PC-3 (cell line): ENCODE data around the gene CHODL.

Experiments
- CTCF ChIP-seq: fragments of 300-600 bp; sonication (generic); conservative IDR thresholded peaks from 2 replicates; pipeline ENCODE4 v1.5.1; 2017; ENCODE audit warnings: antibody characterized with exemption, low read depth, mild to moderate bottlenecking, low read length
- EZH2 ChIP-seq: fragments of 300-600 bp; sonication (generic); IDR thresholded peaks from one replicate; pipeline ENCODE4 v1.6.1; 2017; ENCODE audit warnings: antibody characterized with exemption, mild to moderate bottlenecking, low read length; ENCODE audit not compliant: unreplicated experiment
- EZH2phosphoT487 ChIP-seq: fragments of 300-600 bp; sonication (generic); IDR thresholded peaks from 2 replicates; pipeline ENCODE4 v1.6.1; 2018; ENCODE audit warnings: mild to moderate bottlenecking, antibody characterized with exemption, low read length, borderline replicate concordance

GRCh38 chr21:18251065-18251464, 6.4 kb downstream of the CHODL start:
- no peak for TF ChIP-seq CTCF
- TF ChIP-seq EZH2, result no peak
- no peak for TF ChIP-seq EZH2phosphoT487
